ENCODE results near the gene TFF3. TPM values are rescaled to one million over a fixed set of nuclear protein-coding genes. Genes with fewer than 3 reads are reported as not detected.

The TFF3 gene
- polyA plus RNA-seq, 1 donor = 585 TPM

GRCh38 chr21:42272984-42273600 lies 42.1 kb downstream of the TFF3 start:
- no peaks in the 10 kb centered on the region for H3K27me3 ChIP-seq (ENCODE audit: control insufficient read depth, insufficient read depth, low read length)
- H3K27ac ChIP-seq (ENCODE audit: low read length) = no peak overlapping the region
- no peaks in the 10 kb centered on the region for H3K36me3 ChIP-seq (ENCODE audit: control insufficient read depth, insufficient read depth, low read length)
- H3K9me3 ChIP-seq (ENCODE audit: control insufficient read depth, low read depth, low read length) = no peaks in the 10 kb centered on the region
- WGBS (ENCODE audit: insufficient coverage, low lambda C conversion rate) = no CpG with 5 or more reads among the region's 29 CpGs
- H3K4me3 ChIP-seq (ENCODE audit: low read length) = no peak overlapping the region
- no peaks in the 10 kb centered on the region for H3K4me1 ChIP-seq (ENCODE audit: control insufficient read depth, insufficient read depth, low read length)
- no peak for DNase-seq

GRCh38 chr21:42272109-42272962 lies 42.9 kb downstream of the TFF3 start:
- no peaks in the 10 kb centered on the region for H3K36me3 ChIP-seq (ENCODE audit: control insufficient read depth, insufficient read depth, low read length)
- H3K27me3 ChIP-seq (ENCODE audit: control insufficient read depth, insufficient read depth, low read length) = no peaks in the 10 kb centered on the region
- no peak overlapping the region for H3K27ac ChIP-seq (ENCODE audit: low read length)
- no peaks in the 10 kb centered on the region for H3K9me3 ChIP-seq (ENCODE audit: control insufficient read depth, low read depth, low read length)
- no peaks in the 10 kb centered on the region for H3K4me1 ChIP-seq (ENCODE audit: control insufficient read depth, insufficient read depth, low read length)
- no peak overlapping the region for H3K4me3 ChIP-seq (ENCODE audit: low read length)
- no peak for DNase-seq
- WGBS (ENCODE audit: insufficient coverage, low lambda C conversion rate) = no CpG with 5 or more reads among the region's 15 CpGs

- no CpG with 5 or more reads among the region's 6 CpGs for WGBS (ENCODE audit: insufficient coverage, low lambda C conversion rate)
- no peak for DNase-seq
- Histone ChIP-seq H3K27ac (ENCODE audit: low read length) (no peak overlapping the region), H3K36me3 (ENCODE audit: control insufficient read depth, insufficient read depth, low read length) (no peaks in the 10 kb centered on the region), H3K4me1 (ENCODE audit: control insufficient read depth, insufficient read depth, low read length) (no peaks in the 10 kb centered on the region), H3K4me3 (ENCODE audit: low read length) (no peak overlapping the region), H3K27me3 (ENCODE audit: control insufficient read depth, insufficient read depth, low read length) (no peaks in the 10 kb centered on the region), H3K9me3 (ENCODE audit: control insufficient read depth, low read depth, low read length) (no peaks in the 10 kb centered on the region)
Observed at GRCh38 chr21:42271065-42271464, 44.1 kb downstream of the TFF3 start.

- Histone ChIP-seq H3K36me3 (ENCODE audit: control insufficient read depth, insufficient read depth, low read length) (no peaks in the 10 kb centered on the region), H3K27ac (ENCODE audit: low read length) (no peak overlapping the region), H3K27me3 (ENCODE audit: control insufficient read depth, insufficient read depth, low read length) (no peaks in the 10 kb centered on the region), H3K9me3 (ENCODE audit: control insufficient read depth, low read depth, low read length) (no peaks in the 10 kb centered on the region), H3K4me1 (ENCODE audit: control insufficient read depth, insufficient read depth, low read length) (no peaks in the 10 kb centered on the region), H3K4me3 (ENCODE audit: low read length) (no peak overlapping the region)
- no CpG with 5 or more reads among the region's 10 CpGs for WGBS (ENCODE audit: insufficient coverage, low lambda C conversion rate)
- no peak for DNase-seq
Observed at GRCh38 chr21:42269386-42269785, 45.8 kb downstream of the TFF3 start.

GRCh38 chr21:42266971-42267556 lies 48.1 kb downstream of the TFF3 start:
- Histone ChIP-seq H3K9me3 (ENCODE audit: control insufficient read depth, low read depth, low read length) (no peaks in the 10 kb centered on the region), H3K27me3 (ENCODE audit: control insufficient read depth, insufficient read depth, low read length) (no peaks in the 10 kb centered on the region)
- WGBS (ENCODE audit: insufficient coverage, low lambda C conversion rate) = no CpG with 5 or more reads among the region's 7 CpGs

GRCh38 chr21:42265231-42265812 lies 49.9 kb downstream of the TFF3 start:
- no peaks in the 10 kb centered on the region for H3K27me3 ChIP-seq (ENCODE audit: control insufficient read depth, insufficient read depth, low read length)
- no peak overlapping the region for H3K4me3 ChIP-seq (ENCODE audit: low read length)
- DNase-seq = peak in 1 of 2 donors; percentile 36
- WGBS (ENCODE audit: insufficient coverage, low lambda C conversion rate) = no CpG with 5 or more reads among the region's 12 CpGs
- no peaks in the 10 kb centered on the region for H3K9me3 ChIP-seq (ENCODE audit: control insufficient read depth, low read depth, low read length)
- no peak overlapping the region for H3K27ac ChIP-seq (ENCODE audit: low read length)
- no peaks in the 10 kb centered on the region for H3K4me1 ChIP-seq (ENCODE audit: control insufficient read depth, insufficient read depth, low read length)
- H3K36me3 ChIP-seq (ENCODE audit: control insufficient read depth, insufficient read depth, low read length) = no peaks in the 10 kb centered on the region

More at GRCh38 chr21:42266971-42267556, 48.1 kb downstream of the TFF3 start:
- no peak for DNase-seq
- Histone ChIP-seq H3K4me1 (ENCODE audit: control insufficient read depth, insufficient read depth, low read length) (no peaks in the 10 kb centered on the region), H3K4me3 (ENCODE audit: low read length) (no peak overlapping the region), H3K27ac (ENCODE audit: low read length) (no peak overlapping the region), H3K36me3 (ENCODE audit: control insufficient read depth, insufficient read depth, low read length) (no peaks in the 10 kb centered on the region)

GRCh38 chr21:42264245-42265195 lies 50.7 kb downstream of the TFF3 start:
- Histone ChIP-seq H3K4me3 (ENCODE audit: low read length) (no peak overlapping the region), H3K27me3 (ENCODE audit: control insufficient read depth, insufficient read depth, low read length) (no peaks in the 10 kb centered on the region), H3K9me3 (ENCODE audit: control insufficient read depth, low read depth, low read length) (no peaks in the 10 kb centered on the region), H3K4me1 (ENCODE audit: control insufficient read depth, insufficient read depth, low read length) (no peaks in the 10 kb centered on the region), H3K36me3 (ENCODE audit: control insufficient read depth, insufficient read depth, low read length) (no peaks in the 10 kb centered on the region), H3K27ac (ENCODE audit: low read length) (no peak overlapping the region)
- 98% methylated on average over 4 of the region's 13 CpGs for WGBS (ENCODE audit: insufficient coverage, low lambda C conversion rate)
- DNase-seq = no peak

GRCh38 chr21:42263591-42264131 lies 51.5 kb downstream of the TFF3 start:
- Histone ChIP-seq H3K4me1 (ENCODE audit: control insufficient read depth, insufficient read depth, low read length) (no peaks in the 10 kb centered on the region), H3K27me3 (ENCODE audit: control insufficient read depth, insufficient read depth, low read length) (no peaks in the 10 kb centered on the region), H3K4me3 (ENCODE audit: low read length) (no peak overlapping the region), H3K27ac (ENCODE audit: low read length) (peak overlapping the region; percentile 23), H3K9me3 (ENCODE audit: control insufficient read depth, low read depth, low read length) (no peaks in the 10 kb centered on the region), H3K36me3 (ENCODE audit: control insufficient read depth, insufficient read depth, low read length) (no peaks in the 10 kb centered on the region)
- 83% methylated on average over 1 of the region's 18 CpGs for WGBS (ENCODE audit: insufficient coverage, low lambda C conversion rate)
- no peak for DNase-seq

GRCh38 chr21:42262831-42263231 lies 52.4 kb downstream of the TFF3 start:
- Histone ChIP-seq H3K4me1 (ENCODE audit: control insufficient read depth, insufficient read depth, low read length) (no peaks in the 10 kb centered on the region), H3K36me3 (ENCODE audit: control insufficient read depth, insufficient read depth, low read length) (no peaks in the 10 kb centered on the region), H3K27me3 (ENCODE audit: control insufficient read depth, insufficient read depth, low read length) (no peaks in the 10 kb centered on the region), H3K4me3 (ENCODE audit: low read length) (no peak overlapping the region), H3K9me3 (ENCODE audit: control insufficient read depth, low read depth, low read length) (no peaks in the 10 kb centered on the region), H3K27ac (ENCODE audit: low read length) (no peak overlapping the region)
- no CpG with 5 or more reads among the region's 11 CpGs for WGBS (ENCODE audit: insufficient coverage, low lambda C conversion rate)
- no peak for DNase-seq

Data from large intestine (tissue), 3 donors.